Measurements from ENCODE around the gene GEMIN7.

Gene GEMIN7

DNA sequence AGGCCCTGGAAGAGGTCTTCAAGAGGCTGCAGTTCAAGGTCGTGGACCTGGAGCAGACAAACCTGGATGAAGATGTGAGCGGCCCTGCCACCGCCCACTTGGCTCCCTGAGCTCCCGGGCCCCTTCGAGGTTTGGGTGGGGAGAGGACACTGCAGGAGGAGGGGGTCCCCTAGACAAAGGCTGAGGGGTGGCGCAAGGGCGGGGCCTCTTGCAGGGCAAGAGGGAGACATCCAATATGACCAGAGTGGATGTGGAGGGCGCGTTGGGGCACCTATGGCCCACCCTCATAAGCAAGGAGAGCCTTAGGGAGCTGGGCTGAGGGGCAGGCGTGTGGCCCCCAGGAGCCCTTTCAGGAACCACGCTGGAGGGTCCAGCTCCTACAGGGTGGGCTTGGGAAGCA is 61.5 kb downstream of the GEMIN7 start:
- no peak for TF ChIP-seq CTCF (IDR thresholded peaks at IDR 0.05; ENCODE audit: low read depth, low read length)
- no peak overlapping the region for H3K4me3 ChIP-seq (ENCODE audit: low read depth, low read length)

Measured in WI38 (cell line).